ENCODE results near the gene TGM6. TPM values are rescaled to one million over a fixed set of nuclear protein-coding genes. Genes with fewer than 3 reads are reported as not detected.

TGM6 gene
- total RNA-seq, 1 experiment from 2014 or later, result not detected

DNA sequence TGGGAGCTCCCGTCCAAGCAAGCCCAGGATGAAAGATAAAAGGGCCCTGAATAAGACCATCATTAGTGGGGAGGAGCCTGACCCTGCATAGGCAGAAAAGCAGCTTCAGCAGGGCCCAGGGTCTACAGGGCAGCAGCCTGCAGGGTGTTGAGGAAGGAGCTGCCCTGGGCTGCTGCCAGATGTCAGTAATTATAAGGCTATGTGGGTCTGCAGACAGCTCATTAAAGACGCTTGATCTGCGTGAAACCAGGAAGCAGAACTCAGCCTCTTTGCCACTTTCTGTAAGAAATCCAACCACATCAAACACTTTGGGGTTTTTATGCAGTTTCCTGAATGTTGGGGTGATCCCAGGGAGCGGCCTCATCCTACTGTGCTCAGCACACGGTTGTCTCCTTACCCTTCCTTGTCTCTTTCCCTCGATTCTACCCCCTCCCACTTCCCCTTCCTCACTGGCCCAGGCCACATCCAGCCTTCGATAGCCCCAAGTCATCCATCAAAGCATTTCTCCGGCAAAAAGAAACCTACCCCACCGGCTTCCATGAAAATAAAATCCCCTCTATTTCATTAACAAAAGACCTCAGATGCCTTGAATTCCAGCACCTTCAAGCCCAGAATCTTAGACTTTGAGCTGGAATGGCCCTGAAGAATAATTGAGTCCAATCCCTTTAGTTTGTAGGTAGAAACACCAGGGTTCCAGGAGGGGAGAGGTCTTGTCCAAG lies 1.0 kb upstream of the TGM6 start:
- DNase-seq, result no peak
- H3K9me3 ChIP-seq (replicated peaks), result no peaks in the 10 kb centered on the region
- no peak overlapping the region for H3K27ac ChIP-seq

DNA sequence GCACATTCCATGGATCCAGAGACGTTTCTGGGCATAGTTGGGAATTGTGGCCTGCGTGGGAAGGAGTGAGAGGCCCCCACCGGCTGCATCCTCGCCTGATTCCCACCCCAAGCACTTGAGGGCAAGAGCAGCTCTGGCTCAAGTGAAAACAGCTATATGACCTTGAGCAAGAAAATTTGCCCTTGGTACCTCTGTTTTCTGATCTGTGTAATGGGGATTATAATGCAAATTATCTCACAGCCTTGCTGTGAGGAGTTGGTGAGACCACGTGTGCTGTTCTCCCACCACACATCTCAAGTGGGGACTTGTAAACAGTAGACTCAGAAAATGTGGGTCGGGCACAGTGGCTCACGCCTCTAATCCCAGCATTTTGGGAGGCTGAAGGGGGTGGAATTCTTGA lies 602 bp downstream of the TGM6 start:
- Histone ChIP-seq H3K4me3 (no peak overlapping the region), H3K4me1 (no peaks in the 10 kb centered on the region), H3K36me3 (no peaks in the 10 kb centered on the region), H3K9me3 (replicated peaks) (no peaks in the 10 kb centered on the region), H3K27me3 (peaks cover 5% of the 10 kb centered on the region; the same call in 1 of the 2 replicates), H3K27ac (no peak overlapping the region)
- no peak for DNase-seq

More for the DNA sequence above, 1.0 kb upstream of the TGM6 start:
- Histone ChIP-seq H3K4me3 (no peak overlapping the region), H3K4me1 (no peaks in the 10 kb centered on the region), H3K36me3 (no peaks in the 10 kb centered on the region), H3K27me3 (peaks cover 5% of the 10 kb centered on the region; the same call in 1 of the 2 replicates)

DNA sequence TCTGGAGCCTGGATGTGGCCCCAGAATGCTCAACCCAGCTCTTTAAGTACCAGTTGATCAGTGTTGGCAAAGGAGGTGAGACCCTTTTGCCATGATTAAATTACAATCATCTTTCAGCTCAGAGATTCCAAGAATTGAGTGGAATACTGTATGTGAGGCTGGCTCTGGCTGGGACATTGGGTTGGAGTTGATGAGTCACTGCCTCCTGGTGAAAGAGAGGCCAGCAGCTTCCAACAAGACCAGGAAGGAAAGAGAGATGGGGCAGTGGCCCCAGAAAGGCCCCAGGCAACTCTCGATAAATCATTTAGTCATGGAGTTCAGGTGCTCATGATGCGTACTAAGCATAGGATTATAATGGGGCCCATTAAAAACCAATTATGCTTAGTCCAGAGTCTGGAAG lies 2.1 kb downstream of the TGM6 start:
- Histone ChIP-seq H3K9me3 (replicated peaks) (no peaks in the 10 kb centered on the region), H3K27ac (no peak overlapping the region), H3K36me3 (no peaks in the 10 kb centered on the region), H3K4me1 (no peaks in the 10 kb centered on the region), H3K27me3 (peaks cover 5% of the 10 kb centered on the region; the same call in 1 of the 2 replicates), H3K4me3 (no peak overlapping the region)
- no peak for DNase-seq

DNA sequence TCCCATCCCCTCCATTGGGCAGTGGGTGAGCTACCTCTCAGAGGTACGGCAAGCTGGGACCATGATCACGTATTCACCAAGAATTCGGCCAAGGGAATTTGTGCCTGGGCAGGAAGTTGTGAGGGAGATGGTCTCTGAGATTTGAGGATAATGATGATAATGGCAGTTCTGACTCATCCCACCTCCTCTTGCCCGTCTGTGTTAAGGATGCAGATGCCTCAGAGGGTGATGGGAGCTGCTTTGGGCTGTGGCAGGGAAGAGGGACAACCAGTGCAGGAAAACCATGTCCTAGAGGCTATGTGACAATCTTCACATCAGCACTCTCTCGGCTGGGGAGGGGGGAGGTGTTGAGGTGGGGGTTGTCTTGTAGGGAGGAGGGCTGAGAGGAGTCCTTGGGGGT lies 4.3 kb downstream of the TGM6 start:
- no peak overlapping the region for H3K27ac ChIP-seq
- no peaks in the 10 kb centered on the region for H3K27me3 ChIP-seq
- H3K36me3 ChIP-seq, result no peaks in the 10 kb centered on the region
- no peak overlapping the region for H3K4me3 ChIP-seq
- H3K9me3 ChIP-seq (replicated peaks), result no peaks in the 10 kb centered on the region
- DNase-seq, result no peak
- H3K4me1 ChIP-seq, result no peaks in the 10 kb centered on the region

DNA sequence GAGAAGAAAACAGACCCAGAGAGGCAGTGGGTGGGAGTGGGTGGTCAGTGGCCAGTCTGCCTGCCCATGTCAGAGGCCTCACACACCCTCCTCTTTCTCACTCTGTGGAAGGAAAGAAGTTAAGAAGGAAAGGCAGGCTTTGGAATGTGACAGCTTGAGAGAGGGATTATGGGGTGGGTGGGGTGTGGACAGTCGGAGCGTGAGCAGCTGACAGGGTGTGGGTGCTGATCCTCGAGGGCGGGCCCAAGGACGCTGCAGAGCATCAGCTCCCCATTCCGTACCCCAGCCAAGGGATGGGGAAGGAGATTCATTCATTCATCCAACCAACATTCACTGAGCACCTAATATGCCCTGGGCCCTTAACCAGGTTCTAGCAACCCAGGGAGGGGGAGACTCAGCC lies 4.8 kb downstream of the TGM6 start:
- DNase-seq, result no peak
- Histone ChIP-seq H3K27ac (no peak overlapping the region), H3K4me3 (no peak overlapping the region), H3K4me1 (no peaks in the 10 kb centered on the region), H3K9me3 (replicated peaks) (no peaks in the 10 kb centered on the region), H3K36me3 (no peaks in the 10 kb centered on the region), H3K27me3 (no peaks in the 10 kb centered on the region)

DNA sequence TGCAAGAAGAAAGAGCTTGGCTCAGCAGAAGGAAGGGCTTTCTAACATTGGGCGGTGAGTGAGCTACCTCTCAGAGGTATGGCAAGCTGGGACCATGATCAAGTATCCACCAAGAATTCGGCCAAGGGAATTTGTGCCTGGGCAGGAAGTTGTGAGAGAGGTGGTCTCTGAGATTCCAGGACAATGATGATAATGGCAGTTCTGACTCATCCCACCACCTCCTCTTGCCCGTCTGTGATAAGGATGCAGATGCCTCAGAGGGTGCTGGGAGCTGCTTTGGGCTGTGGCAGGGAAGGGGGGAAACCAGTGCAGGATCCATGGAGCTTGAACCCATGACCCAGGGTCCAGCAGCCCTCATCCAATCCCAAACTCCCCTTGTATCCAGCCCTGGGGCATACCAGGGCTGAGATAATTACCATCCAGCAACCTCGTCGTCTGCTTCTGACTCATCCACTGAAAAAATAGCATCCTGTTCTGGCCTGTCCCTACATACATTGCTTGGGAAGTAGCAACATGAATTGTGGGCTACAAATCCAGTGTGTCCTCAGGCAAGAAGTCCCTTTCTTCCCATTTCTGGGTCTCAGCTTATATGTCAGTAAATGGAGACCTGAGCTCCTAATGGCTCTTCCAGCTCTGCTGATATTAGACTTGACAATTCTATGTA lies 5.9 kb downstream of the TGM6 start:
- Histone ChIP-seq H3K27ac (no peak overlapping the region), H3K27me3 (peaks cover under 1% of the 10 kb centered on the region; the same call in 1 of the 2 replicates), H3K4me3 (no peak overlapping the region), H3K4me1 (no peaks in the 10 kb centered on the region), H3K36me3 (no peaks in the 10 kb centered on the region), H3K9me3 (replicated peaks) (no peaks in the 10 kb centered on the region)
- no peak for DNase-seq

DNA sequence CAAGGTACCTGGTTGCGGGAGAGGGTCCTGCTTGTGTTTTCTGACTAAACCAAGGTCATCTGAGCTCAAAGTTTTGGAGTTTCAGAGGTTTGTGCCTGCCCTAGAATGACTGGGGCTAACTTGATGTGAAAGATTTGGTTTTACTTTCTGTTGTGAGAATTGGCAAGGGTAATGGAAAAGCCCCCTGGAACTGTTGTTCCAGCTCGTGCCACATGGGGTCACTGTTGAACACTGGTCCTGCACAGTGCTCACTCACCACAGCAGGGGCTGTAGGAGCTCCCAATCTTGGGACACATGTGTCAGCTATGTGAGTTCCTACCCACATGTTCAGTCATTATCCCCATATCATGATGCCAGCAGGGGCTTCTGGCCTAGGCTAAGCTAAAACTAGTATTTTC lies 6.5 kb downstream of the TGM6 start:
- Histone ChIP-seq H3K4me1 (no peaks in the 10 kb centered on the region), H3K4me3 (no peak overlapping the region), H3K36me3 (no peaks in the 10 kb centered on the region), H3K9me3 (replicated peaks) (no peaks in the 10 kb centered on the region), H3K27me3 (peaks cover 6% of the 10 kb centered on the region; the same call in 1 of the 2 replicates), H3K27ac (no peak overlapping the region)
- DNase-seq, result peak; percentile 40 to 73

DNA sequence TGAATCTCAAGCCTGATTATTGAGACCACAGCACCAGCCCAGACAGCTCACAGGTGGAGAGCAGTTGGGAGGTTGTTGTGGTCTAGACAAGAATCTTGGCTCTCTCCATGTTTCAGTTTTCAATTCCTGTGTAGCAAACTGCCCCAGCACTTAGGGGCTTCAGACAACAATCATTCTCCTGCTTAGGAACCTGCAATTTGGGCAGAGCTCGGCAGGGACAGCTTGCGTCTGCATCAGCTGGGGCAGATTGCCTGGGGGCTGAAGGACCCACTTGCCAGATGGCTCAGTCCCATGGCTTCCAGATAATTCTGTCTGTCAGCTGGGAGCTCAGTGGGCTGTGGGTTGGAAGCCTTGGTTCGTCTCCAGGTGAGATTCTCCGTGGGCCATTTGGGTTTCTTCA lies 6.9 kb downstream of the TGM6 start:
- H3K27me3 ChIP-seq, result peaks cover 8% of the 10 kb centered on the region; the same call in 1 of the 2 replicates
- no peaks in the 10 kb centered on the region for H3K4me1 ChIP-seq
- H3K36me3 ChIP-seq, result no peaks in the 10 kb centered on the region
- no peak for DNase-seq
- no peak overlapping the region for H3K27ac ChIP-seq
- no peak overlapping the region for H3K4me3 ChIP-seq
- H3K9me3 ChIP-seq (replicated peaks), result no peaks in the 10 kb centered on the region

DNA sequence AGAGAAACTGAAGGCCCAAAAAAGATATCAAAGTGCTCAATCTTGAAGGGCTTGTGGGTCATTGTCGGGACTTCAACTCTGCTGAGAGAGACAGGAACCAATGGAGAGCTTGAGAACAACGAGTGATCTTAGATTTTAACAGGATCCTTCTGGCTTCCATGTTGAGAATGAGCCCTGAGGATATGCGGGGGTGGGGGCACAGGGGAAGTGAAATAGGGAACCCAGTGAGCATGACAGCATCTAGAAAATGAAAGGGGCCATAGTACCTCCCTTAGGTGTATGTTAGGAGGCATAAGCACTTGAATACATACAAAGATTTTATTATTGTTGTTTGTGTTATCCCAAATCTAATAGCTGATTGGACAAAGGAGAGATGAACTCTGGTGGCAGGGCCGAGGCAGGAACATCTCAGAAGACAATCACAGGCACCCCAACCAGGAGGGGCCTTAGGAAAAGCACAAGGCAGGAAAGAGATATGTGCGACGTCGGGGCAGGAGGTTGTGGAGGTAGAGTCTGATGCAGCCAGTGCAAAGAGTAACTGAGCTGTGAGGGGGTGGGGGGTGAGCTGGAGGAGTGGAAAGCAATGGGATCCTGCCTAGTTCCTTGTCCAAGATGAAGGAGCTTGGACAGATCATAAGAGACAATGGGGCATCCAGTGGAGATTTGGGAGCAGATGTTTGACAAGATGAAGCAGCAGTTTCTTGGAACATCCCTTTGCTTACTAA lies 10.4 kb downstream of the TGM6 start:
- Histone ChIP-seq H3K4me1 (no peaks in the 10 kb centered on the region), H3K27me3 (peaks cover 8% of the 10 kb centered on the region; the same call in 1 of the 2 replicates), H3K27ac (no peak overlapping the region), H3K9me3 (replicated peaks) (no peaks in the 10 kb centered on the region), H3K4me3 (no peak overlapping the region), H3K36me3 (no peaks in the 10 kb centered on the region)
- DNase-seq, result no peak

DNA sequence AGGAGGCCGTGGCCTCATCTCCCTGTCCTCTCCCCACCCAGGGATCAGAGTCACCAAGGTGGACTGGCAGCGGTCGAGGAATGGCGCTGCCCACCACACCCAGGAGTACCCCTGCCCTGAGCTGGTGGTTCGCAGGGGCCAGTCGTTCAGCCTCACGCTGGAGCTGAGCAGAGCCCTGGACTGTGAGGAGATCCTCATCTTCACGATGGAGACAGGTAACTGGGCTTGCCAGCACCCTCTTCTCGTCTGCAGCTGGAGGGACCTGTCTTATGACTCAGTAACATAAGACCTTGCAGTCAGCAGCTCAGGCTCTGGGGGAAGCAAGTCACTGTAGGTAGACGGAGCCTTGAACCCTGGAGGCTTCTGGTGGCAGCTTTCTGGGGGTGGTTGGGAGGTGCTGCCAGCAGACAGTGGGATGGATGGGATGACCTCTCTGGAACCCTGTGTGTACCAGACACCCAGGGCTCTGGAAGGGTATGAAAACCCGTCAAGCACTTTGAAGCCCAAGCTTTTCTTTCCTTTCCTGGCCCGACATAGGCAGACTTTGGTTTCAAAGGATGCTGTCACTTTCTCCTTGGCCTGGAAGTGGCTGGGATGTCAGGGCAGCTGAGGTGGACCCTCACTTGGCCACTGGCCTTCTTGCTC lies 13.8 kb downstream of the TGM6 start:
- Histone ChIP-seq H3K9me3 (replicated peaks) (no peaks in the 10 kb centered on the region), H3K27ac (no peak overlapping the region), H3K4me1 (no peaks in the 10 kb centered on the region), H3K27me3 (peaks cover 8% of the 10 kb centered on the region; the same call in 1 of the 2 replicates), H3K36me3 (no peaks in the 10 kb centered on the region), H3K4me3 (no peak overlapping the region)
- DNase-seq, result no peak

DNA sequence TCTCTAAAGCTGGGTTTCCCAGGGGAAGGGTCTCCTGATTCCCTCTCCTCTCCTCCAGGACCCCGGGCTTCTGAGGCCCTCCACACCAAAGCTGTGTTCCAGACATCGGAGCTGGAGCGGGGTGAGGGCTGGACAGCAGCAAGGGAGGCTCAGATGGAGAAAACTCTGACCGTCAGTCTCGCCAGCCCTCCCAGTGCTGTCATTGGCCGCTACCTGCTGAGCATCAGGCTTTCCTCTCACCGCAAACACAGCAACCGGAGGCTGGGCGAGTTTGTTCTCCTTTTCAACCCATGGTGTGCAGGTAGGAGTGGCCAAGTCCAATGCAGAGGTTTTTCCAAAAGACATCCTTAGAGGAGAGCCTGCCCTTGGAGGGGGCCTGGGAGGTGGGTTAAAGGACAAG lies 14.4 kb downstream of the TGM6 start:
- H3K27me3 ChIP-seq, result peaks cover 8% of the 10 kb centered on the region; the same call in 1 of the 2 replicates
- no peak overlapping the region for H3K4me3 ChIP-seq
- H3K4me1 ChIP-seq, result no peaks in the 10 kb centered on the region
- H3K9me3 ChIP-seq (replicated peaks), result no peaks in the 10 kb centered on the region
- no peaks in the 10 kb centered on the region for H3K36me3 ChIP-seq
- DNase-seq, result no peak
- H3K27ac ChIP-seq, result no peak overlapping the region

DNA sequence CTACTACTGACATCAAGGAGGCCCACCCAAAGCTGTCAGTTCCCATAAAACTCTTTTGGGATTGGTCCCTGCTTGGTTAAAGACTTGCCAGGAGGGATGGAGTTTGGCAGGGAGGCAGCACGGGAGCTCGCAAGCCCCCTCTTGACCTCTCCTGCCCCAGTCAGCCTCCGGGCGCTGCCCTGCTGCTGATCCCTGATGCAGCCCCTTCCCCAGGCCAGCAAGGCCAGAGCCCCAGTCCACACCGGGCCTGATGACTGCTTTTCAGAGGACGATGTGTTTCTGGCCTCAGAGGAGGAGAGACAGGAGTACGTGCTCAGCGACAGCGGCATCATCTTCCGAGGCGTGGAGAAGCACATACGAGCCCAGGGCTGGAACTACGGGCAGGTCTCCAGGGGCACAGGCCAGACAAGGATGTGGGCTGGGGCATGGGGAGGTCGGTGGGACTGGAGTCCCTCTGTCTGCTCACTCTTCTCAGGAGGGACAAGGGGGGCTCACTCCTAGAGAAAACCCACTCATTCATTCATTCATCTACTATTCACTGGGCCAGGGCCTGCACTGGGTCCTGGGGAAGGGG lies 15.6 kb downstream of the TGM6 start:
- DNase-seq, result no peak
- Histone ChIP-seq H3K27me3 (peaks cover 8% of the 10 kb centered on the region; the same call in 1 of the 2 replicates), H3K36me3 (no peaks in the 10 kb centered on the region), H3K27ac (no peak overlapping the region), H3K4me3 (no peak overlapping the region), H3K4me1 (no peaks in the 10 kb centered on the region), H3K9me3 (replicated peaks) (no peaks in the 10 kb centered on the region)

DNA sequence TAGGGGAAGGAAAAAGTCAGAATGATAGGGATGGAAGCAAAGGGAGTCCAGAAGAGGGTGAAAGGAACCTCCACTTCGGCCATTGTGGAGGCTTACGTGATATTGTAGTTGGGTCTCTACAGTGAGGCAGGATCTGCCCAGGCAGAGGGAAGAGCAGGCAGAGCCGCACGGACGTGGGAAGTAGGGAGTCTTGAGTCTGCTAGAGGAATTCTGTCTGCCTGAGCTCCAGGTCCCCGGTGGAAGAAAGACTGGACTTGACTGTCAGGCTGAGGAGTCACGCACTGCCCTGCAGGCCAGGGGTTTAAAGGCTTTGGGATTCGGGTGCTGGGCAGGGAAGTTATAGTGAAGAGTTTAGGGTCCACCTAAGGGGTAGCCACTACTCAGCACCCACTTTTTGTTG lies 16.4 kb downstream of the TGM6 start:
- H3K9me3 ChIP-seq (replicated peaks), result no peaks in the 10 kb centered on the region
- peaks cover 2% of the 10 kb centered on the region; the same call in 1 of the 2 replicates for H3K27me3 ChIP-seq
- no peaks in the 10 kb centered on the region for H3K4me1 ChIP-seq
- H3K36me3 ChIP-seq, result no peaks in the 10 kb centered on the region
- no peak for DNase-seq
- H3K4me3 ChIP-seq, result no peak overlapping the region
- H3K27ac ChIP-seq, result no peak overlapping the region

DNA sequence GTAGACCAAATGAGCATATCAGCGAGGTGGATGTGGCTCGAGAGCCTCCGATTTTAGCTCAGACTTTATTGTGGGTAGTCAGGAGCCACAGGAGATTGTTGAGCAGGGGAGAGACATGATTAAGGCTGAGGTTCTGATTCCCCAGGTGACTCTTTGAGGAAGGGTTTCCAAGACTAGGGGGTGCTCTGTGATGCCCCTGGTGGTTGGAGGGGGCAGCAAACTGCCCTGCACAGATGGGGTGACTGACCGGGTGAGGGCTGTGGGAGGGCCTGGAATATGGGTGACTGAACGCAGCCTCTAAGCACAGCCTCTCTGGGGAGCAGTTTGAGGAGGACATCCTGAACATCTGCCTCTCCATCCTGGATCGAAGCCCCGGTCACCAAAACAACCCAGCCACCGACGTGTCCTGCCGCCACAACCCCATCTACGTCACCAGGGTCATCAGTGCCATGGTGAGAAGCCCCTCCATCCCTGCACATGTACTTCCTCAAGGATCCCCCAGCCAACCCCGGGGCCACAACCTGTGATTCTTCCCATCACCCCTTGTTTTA lies 17.0 kb downstream of the TGM6 start:
- Histone ChIP-seq H3K27ac (no peak overlapping the region), H3K4me1 (no peaks in the 10 kb centered on the region), H3K27me3 (no peaks in the 10 kb centered on the region; the same call in 1 of the 2 replicates), H3K9me3 (replicated peaks) (no peaks in the 10 kb centered on the region), H3K4me3 (no peak overlapping the region), H3K36me3 (no peaks in the 10 kb centered on the region)
- DNase-seq, result no peak

Measured in SJCRH30 (cell line).